ENCODE results near the gene RAB11FIP4. TPM values are rescaled to one million over a fixed set of nuclear protein-coding genes. Genes with fewer than 3 reads are reported as not detected.

RAB11FIP4 gene
- total and polyA plus RNA-seq, 2 of the 13 experiments (the other 11 are each of a cell fraction or from before 2014, with no cell fraction given), result 28.0 to 89.3 TPM

DNA sequence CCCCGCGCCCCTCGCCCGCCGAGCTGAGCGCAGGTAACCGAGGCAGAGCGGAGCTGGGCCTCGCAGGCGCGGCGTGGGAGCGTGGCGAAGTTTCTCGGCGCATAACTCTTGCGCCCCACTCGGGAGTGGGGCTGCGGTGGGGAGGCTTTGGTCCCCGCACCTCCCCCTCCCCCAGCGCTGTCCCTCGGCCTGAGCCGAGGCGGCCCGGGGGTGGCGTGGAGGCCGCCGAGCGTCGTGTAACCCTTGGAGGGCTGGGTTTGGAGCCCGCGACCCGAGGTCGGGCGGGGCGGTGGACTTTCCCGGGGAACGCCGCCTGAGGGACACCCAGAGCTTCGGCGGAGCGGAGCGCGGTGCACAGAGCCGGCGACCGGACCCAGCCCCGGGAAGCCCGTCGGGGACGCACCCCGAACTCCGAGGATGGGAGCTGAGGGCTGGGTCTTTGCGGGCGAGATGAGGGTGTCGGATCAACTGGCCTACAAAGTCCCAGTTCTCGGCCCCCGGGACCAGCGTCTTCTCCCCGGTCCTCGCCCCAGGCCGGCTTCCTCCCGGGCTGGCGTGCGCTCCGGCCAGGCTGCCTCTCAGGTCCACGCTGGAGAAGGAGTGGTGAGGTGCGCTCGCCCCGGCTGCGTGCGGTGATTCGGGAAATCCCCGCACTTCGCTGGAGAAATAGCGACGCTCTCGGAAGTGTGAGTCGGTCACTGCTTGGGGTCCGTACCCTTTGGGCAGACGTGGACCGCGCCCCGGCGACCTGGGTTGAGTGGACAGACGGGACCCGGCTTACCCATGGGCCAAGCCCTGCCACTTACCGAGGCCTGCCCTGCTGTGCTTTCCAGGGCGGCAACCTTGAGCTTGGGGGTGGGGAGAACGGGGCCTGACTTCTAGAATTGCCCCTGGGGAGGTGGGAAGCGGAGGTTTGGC is 168.4 kb downstream of the RAB11FIP4 start:
- 97% methylated on average over 76 of the region's 91 CpGs for WGBS (ENCODE audit: low lambda C conversion rate)
- Histone ChIP-seq H3K4me1 (ENCODE audit: insufficient read depth, low read length) (peaks cover 39% of the 10 kb centered on the region), H3K36me3 (replicated peaks in 1 of 2; ENCODE audit: control insufficient read depth in 1 of 2, insufficient read depth in 2 of 2, low read length in 2 of 2) (no peaks in the 10 kb centered on the region), H3K27me3 (ENCODE audit: control insufficient read depth in 1 of 2, insufficient read depth in 2 of 2, low read length in 2 of 2) (peaks cover 0 to 6% of the 10 kb centered on the region in 2 experiments; a peak in 1 of 5 replicates), H2AFZ (ENCODE audit: low read length) (no peak overlapping the region), H3K9me3 (ENCODE audit: low read length) (no peaks in the 10 kb centered on the region), H3K4me3 (replicated peaks in 1 of 3; ENCODE audit: insufficient read depth in 1 of 3, low read depth in 2 of 3, low read length in 3 of 3) (no peak overlapping the region; a peak in 1 of 6 replicates), H4K20me1 (ENCODE audit: insufficient read depth, low read length) (no peaks in the 10 kb centered on the region), H3K79me2 (ENCODE audit: insufficient read depth, low read length) (no peaks in the 10 kb centered on the region), H3K4me2 (ENCODE audit: low read depth, low read length) (peak overlapping the region; percentile 90; the same call in 1 of the 2 replicates), H3K27ac (ENCODE audit: extremely low read length, insufficient read depth, low read length) (no peak overlapping the region), H3K9ac (ENCODE audit: insufficient read depth, low read depth, low read length) (no peak overlapping the region)
- no peak for ATAC-seq
- intact Hi-C loops (cut with micrococcal nuclease; ENCODE audit: unreplicated experiment), result no loop called here
- ChIA-PET CTCF (ENCODE audit: low intra/inter-chr PET ratio, low total read pairs) (interaction anchor here (2.1 kb wide), 1 partner anchor 283 kb away, joined by 34 read pairs; no protein-coding TSS in a partner anchor), POLR2A (interaction anchor here (1.0 kb wide), 1 partner anchor 282 kb away, joined by 3 read pairs; no protein-coding TSS in a partner anchor)
- TF ChIP-seq, protein P1, sequence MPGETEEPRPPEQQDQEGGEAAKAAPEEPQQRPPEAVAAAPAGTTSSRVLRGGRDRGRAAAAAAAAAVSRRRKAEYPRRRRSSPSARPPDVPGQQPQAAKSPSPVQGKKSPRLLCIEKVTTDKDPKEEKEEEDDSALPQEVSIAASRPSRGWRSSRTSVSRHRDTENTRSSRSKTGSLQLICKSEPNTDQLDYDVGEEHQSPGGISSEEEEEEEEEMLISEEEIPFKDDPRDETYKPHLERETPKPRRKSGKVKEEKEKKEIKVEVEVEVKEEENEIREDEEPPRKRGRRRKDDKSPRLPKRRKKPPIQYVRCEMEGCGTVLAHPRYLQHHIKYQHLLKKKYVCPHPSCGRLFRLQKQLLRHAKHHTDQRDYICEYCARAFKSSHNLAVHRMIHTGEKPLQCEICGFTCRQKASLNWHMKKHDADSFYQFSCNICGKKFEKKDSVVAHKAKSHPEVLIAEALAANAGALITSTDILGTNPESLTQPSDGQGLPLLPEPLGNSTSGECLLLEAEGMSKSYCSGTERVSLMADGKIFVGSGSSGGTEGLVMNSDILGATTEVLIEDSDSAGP (CRISPR knock-in tag; IDR thresholded peaks at IDR 0.05; ENCODE audit: borderline replicate concordance), result peak; percentile 20; the same call in 1 of the 2 replicates
- TF ChIP-seq ZBTB38 (CRISPR knock-in tag; IDR thresholded peaks at IDR 0.05) (peak; percentile 49; the same call in 1 of the 2 replicates), ZNF224 (CRISPR knock-in tag; IDR thresholded peaks at IDR 0.05) (no peak)
- TF ChIP-seq, protein P2, sequence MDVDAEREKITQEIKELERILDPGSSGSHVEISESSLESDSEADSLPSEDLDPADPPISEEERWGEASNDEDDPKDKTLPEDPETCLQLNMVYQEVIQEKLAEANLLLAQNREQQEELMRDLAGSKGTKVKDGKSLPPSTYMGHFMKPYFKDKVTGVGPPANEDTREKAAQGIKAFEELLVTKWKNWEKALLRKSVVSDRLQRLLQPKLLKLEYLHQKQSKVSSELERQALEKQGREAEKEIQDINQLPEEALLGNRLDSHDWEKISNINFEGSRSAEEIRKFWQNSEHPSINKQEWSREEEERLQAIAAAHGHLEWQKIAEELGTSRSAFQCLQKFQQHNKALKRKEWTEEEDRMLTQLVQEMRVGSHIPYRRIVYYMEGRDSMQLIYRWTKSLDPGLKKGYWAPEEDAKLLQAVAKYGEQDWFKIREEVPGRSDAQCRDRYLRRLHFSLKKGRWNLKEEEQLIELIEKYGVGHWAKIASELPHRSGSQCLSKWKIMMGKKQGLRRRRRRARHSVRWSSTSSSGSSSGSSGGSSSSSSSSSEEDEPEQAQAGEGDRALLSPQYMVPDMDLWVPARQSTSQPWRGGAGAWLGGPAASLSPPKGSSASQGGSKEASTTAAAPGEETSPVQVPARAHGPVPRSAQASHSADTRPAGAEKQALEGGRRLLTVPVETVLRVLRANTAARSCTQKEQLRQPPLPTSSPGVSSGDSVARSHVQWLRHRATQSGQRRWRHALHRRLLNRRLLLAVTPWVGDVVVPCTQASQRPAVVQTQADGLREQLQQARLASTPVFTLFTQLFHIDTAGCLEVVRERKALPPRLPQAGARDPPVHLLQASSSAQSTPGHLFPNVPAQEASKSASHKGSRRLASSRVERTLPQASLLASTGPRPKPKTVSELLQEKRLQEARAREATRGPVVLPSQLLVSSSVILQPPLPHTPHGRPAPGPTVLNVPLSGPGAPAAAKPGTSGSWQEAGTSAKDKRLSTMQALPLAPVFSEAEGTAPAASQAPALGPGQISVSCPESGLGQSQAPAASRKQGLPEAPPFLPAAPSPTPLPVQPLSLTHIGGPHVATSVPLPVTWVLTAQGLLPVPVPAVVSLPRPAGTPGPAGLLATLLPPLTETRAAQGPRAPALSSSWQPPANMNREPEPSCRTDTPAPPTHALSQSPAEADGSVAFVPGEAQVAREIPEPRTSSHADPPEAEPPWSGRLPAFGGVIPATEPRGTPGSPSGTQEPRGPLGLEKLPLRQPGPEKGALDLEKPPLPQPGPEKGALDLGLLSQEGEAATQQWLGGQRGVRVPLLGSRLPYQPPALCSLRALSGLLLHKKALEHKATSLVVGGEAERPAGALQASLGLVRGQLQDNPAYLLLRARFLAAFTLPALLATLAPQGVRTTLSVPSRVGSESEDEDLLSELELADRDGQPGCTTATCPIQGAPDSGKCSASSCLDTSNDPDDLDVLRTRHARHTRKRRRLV (CRISPR knock-in tag; IDR thresholded peaks at IDR 0.05), result 0 out of 2 replicates have a peak, but pooled peaks have one; percentile 1
- TF ChIP-seq, protein P3, sequence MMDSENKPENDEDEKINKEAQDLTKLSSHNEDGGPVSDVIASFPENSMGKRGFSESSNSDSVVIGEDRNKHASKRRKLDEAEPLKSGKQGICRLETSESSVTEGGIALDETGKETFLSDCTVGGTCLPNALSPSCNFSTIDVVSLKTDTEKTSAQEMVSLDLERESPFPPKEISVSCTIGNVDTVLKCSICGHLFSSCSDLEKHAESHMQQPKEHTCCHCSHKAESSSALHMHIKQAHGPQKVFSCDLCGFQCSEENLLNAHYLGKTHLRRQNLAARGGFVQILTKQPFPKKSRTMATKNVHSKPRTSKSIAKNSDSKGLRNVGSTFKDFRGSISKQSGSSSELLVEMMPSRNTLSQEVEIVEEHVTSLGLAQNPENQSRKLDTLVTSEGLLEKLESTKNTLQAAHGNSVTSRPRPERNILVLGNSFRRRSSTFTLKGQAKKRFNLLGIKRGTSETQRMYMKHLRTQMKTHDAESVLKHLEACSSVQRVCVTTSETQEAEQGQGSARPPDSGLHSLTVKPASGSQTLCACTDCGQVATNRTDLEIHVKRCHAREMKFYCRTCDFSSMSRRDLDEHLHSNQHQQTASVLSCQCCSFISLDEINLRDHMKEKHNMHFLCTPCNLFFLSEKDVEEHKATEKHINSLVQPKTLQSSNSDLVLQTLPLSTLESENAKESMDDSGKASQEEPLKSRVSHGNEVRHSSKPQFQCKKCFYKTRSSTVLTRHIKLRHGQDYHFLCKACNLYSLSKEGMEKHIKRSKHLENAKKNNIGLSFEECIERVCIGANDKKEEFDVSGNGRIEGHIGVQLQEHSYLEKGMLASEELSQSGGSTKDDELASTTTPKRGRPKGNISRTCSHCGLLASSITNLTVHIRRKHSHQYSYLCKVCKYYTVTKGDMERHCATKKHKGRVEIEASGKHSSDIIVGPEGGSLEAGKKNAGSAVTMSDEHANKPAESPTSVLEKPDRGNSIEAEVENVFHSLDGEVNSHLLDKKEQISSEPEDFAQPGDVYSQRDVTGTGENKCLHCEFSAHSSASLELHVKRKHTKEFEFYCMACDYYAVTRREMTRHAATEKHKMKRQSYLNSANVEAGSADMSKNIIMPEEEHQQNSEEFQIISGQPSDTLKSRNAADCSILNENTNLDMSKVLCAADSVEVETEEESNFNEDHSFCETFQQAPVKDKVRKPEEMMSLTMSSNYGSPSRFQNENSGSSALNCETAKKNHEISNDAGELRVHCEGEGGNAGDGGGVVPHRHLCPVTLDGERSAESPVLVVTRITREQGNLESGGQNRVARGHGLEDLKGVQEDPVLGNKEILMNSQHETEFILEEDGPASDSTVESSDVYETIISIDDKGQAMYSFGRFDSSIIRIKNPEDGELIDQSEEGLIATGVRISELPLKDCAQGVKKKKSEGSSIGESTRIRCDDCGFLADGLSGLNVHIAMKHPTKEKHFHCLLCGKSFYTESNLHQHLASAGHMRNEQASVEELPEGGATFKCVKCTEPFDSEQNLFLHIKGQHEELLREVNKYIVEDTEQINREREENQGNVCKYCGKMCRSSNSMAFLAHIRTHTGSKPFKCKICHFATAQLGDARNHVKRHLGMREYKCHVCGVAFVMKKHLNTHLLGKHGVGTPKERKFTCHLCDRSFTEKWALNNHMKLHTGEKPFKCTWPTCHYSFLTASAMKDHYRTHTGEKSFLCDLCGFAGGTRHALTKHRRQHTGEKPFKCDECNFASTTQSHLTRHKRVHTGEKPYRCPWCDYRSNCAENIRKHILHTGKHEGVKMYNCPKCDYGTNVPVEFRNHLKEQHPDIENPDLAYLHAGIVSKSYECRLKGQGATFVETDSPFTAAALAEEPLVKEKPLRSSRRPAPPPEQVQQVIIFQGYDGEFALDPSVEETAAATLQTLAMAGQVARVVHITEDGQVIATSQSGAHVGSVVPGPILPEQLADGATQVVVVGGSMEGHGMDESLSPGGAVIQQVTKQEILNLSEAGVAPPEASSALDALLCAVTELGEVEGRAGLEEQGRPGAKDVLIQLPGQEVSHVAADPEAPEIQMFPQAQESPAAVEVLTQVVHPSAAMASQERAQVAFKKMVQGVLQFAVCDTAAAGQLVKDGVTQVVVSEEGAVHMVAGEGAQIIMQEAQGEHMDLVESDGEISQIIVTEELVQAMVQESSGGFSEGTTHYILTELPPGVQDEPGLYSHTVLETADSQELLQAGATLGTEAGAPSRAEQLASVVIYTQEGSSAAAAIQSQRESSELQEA (CRISPR knock-in tag; IDR thresholded peaks at IDR 0.05; ENCODE audit: not compliant biosample characterization), result peak; percentile 11
- in situ Hi-C loops (cut with HindIII; ENCODE audit: extremely low pct_ligation_motif_present, low pct_unique_long_range_greater_than_20kb), result loop anchor here (5.0 kb wide), 1 partner anchor 282 kb away; no protein-coding TSS in a partner anchor
- no peak for FAIRE-seq
- BruUV-seq (replicated peaks), result no TSS peak
- no peak for DNase-seq (ENCODE audit: low spot score)

All from HepG2 (cell line).